Parathyroid adenoma (tissue), 2 donors: ENCODE results near the gene NRN1.

Experiments
- H2AFZ ChIP-seq: fragments of 300-600 bp; sonication (generic); one replicate; pipeline ENCODE4 v1.7.0; 2017; ENCODE audit warnings: antibody characterized with exemption, mild to moderate bottlenecking
- H3K27ac ChIP-seq: fragments of 300-600 bp; sonication (generic); one replicate; pipeline ENCODE4 v1.7.0; 2017
- H3K27me3 ChIP-seq: fragments of 300-600 bp; sonication (generic); one replicate; pipeline ENCODE4 v1.7.0; 2017; ENCODE audit warnings: low read length; ENCODE audit not compliant: control insufficient read depth, insufficient read depth
- H3K36me3 ChIP-seq: fragments of 300-600 bp; sonication (generic); one replicate; pipeline ENCODE4 v1.7.0; 2017; ENCODE audit warnings: low read length; ENCODE audit not compliant: control insufficient read depth, insufficient read depth
- H3K4me1 ChIP-seq: fragments of 300-600 bp; sonication (generic); one replicate; pipeline ENCODE4 v1.7.0; 2017; ENCODE audit warnings: control low read depth
- H3K4me2 ChIP-seq: fragments of 300-600 bp; sonication (generic); one replicate; pipeline ENCODE4 v1.7.0; 2017; ENCODE audit warnings: low read length
- H3K4me3 ChIP-seq: fragments of 300-600 bp; sonication (generic); one replicate; pipeline ENCODE4 v1.7.0; 2017; ENCODE audit warnings: low read depth, low read length
- H3K79me2 ChIP-seq: fragments of 300-600 bp; sonication (generic); one replicate; pipeline ENCODE4 v1.7.0; 2017; ENCODE audit warnings: control low read depth
- H3K9ac ChIP-seq: fragments of 300-600 bp; sonication (generic); one replicate; pipeline ENCODE4 v1.7.0; 2017; ENCODE audit warnings: mild to moderate bottlenecking
- H3K9me3 ChIP-seq: fragments of 300-600 bp; sonication (generic); one replicate; pipeline ENCODE4 v1.7.0; 2017; ENCODE audit warnings: low read length; ENCODE audit not compliant: control insufficient read depth
- TF ChIP-seq, protein P1 (sequence below): fragments of 300-600 bp; sonication (generic); IDR thresholded peaks from one replicate; pipeline ENCODE4 v1.7.0; 2017; ENCODE audit warnings: antibody characterized with exemption, mild to moderate bottlenecking
- donor health status: primary hyperparathyroidism.

The NRN1 gene

DNA sequence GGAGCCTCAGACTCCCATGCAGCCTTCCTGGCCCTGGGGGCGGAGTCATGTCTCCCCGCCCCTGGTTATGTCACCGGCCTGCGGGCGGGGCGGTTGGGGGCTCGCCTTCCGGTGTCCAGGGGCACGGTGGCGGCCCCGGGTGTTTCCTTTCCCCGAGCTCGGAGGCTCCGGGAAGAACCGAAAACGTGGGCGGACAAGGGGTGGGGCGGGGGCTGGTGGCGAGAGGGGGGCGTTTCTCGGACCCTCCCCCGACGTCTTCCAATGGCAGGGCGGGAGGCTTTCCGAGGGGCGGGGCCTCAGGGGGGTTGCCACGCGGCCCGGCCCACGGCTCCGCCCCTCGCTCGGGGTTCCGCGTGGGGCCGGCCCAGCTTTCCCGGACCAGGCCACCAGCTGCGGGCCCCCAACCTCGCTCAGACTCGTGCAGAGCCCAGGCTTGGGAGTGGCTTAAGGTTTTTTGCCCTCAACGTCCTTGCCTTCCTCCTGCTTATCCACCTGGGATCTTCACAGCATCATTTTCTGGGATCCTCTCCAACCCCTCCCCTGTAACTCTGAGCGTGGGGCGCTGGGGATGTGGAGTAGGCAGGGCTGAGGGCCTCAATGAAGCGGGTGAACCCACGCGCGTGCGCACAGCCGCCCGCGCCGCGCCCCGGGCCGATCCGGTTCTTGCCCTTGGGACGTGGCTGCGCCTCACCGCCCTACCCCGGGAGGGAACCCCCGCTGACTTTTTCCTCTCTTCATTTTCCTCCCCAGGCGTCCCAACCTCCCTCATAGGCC, 2.1 kb upstream of the NRN1 start:
- H3K27ac ChIP-seq: peak overlapping the region; percentile 98
- TF ChIP-seq, protein P1, sequence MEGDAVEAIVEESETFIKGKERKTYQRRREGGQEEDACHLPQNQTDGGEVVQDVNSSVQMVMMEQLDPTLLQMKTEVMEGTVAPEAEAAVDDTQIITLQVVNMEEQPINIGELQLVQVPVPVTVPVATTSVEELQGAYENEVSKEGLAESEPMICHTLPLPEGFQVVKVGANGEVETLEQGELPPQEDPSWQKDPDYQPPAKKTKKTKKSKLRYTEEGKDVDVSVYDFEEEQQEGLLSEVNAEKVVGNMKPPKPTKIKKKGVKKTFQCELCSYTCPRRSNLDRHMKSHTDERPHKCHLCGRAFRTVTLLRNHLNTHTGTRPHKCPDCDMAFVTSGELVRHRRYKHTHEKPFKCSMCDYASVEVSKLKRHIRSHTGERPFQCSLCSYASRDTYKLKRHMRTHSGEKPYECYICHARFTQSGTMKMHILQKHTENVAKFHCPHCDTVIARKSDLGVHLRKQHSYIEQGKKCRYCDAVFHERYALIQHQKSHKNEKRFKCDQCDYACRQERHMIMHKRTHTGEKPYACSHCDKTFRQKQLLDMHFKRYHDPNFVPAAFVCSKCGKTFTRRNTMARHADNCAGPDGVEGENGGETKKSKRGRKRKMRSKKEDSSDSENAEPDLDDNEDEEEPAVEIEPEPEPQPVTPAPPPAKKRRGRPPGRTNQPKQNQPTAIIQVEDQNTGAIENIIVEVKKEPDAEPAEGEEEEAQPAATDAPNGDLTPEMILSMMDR: no peak
- peak overlapping the region; percentile 95 for H2AFZ ChIP-seq
- H3K36me3 ChIP-seq: no peaks in the 10 kb centered on the region
- peak overlapping the region; percentile 58 for H3K4me3 ChIP-seq
- H3K27me3 ChIP-seq: peaks cover 15% of the 10 kb centered on the region
- no peaks in the 10 kb centered on the region for H3K9me3 ChIP-seq
- H3K9ac ChIP-seq: peak overlapping the region; percentile 38
- H3K79me2 ChIP-seq: peaks cover 3% of the 10 kb centered on the region
- no peaks in the 10 kb centered on the region for H3K4me1 ChIP-seq
- peak overlapping the region; percentile 78 for H3K4me2 ChIP-seq

DNA sequence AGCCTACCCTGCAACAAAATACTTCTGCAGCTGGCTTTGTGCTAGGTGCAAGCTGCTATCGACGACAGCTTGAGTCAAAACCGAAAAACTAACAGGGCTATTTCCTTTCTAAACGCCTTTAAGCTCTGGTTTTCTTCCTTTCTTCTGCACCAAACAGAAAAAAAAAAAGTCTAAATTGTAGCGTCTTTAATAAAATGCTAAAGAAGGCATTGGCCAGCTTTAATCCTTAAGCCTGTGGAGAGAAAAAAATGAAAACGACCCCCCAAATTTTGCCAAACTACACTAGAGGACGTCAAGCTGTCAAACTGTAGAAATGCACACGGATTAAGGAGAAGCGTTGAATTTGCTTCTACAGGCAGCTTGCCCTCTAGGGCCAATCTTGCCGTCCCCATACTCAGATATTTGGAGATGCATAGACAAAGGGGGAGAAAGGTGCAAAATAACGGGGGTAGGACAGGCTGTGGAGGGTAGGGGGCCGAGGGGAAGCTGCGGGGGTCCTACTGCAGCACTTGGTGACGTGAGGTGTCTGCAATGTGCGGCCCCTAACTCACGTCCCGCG, 1.4 kb upstream of the NRN1 start:
- H3K4me2 ChIP-seq: peak overlapping the region; percentile 78
- H3K4me3 ChIP-seq: peak overlapping the region; percentile 58
- peak overlapping the region; percentile 98 for H3K27ac ChIP-seq
- TF ChIP-seq, protein P1: no peak
- H2AFZ ChIP-seq: peak overlapping the region; percentile 95
- no peak overlapping the region for H3K9ac ChIP-seq
- H3K27me3 ChIP-seq: peaks cover 15% of the 10 kb centered on the region
- H3K79me2 ChIP-seq: peaks cover 3% of the 10 kb centered on the region
- H3K36me3 ChIP-seq: no peaks in the 10 kb centered on the region
- H3K9me3 ChIP-seq: no peaks in the 10 kb centered on the region
- H3K4me1 ChIP-seq: no peaks in the 10 kb centered on the region

- Histone ChIP-seq H3K4me2 (peak overlapping the region; percentile 78), H3K4me3 (peak overlapping the region; percentile 45), H3K79me2 (peaks cover 3% of the 10 kb centered on the region), H3K4me1 (no peaks in the 10 kb centered on the region), H3K9ac (peak overlapping the region; percentile 97), H3K27ac (peak overlapping the region; percentile 98), H2AFZ (peak overlapping the region; percentile 95), H3K9me3 (no peaks in the 10 kb centered on the region), H3K27me3 (peaks cover 20% of the 10 kb centered on the region), H3K36me3 (no peaks in the 10 kb centered on the region)
- TF ChIP-seq, protein P1: peak; percentile 60
Measured at GRCh38 chr6:6007366-6008088, 802 bp upstream of the NRN1 start.

- peak overlapping the region; percentile 74 for H3K9ac ChIP-seq
- peak overlapping the region; percentile 95 for H2AFZ ChIP-seq
- peaks cover 3% of the 10 kb centered on the region for H3K79me2 ChIP-seq
- no peaks in the 10 kb centered on the region for H3K9me3 ChIP-seq
- H3K27me3 ChIP-seq: peaks cover 20% of the 10 kb centered on the region
- H3K4me1 ChIP-seq: no peaks in the 10 kb centered on the region
- peak overlapping the region; percentile 40 for H3K4me2 ChIP-seq
- H3K4me3 ChIP-seq: peak overlapping the region; percentile 45
- H3K36me3 ChIP-seq: no peaks in the 10 kb centered on the region
- TF ChIP-seq, protein P1: no peak
- peak overlapping the region; percentile 98 for H3K27ac ChIP-seq
Measured at GRCh38 chr6:6006006-6006427, 708 bp downstream of the NRN1 start.
